Ishikawa (cell line): Measurements from ENCODE around the gene PIP4K2B.

Source experiments
- CEBPB ChIP-seq: IDR thresholded peaks from 2 replicates; pipeline ENCODE4 v1.6.1; 2012
- CREB1 ChIP-seq: IDR thresholded peaks from 2 replicates; pipeline ENCODE4 v1.6.1; 2012; ENCODE audit warnings: low read depth
- EGR1 ChIP-seq: IDR thresholded peaks from 2 replicates; pipeline ENCODE4 v1.6.1; 2012
- EP300 ChIP-seq: IDR thresholded peaks from 2 replicates; pipeline ENCODE4 v1.6.1; 2012; ENCODE audit warnings: borderline replicate concordance
- FOXM1 ChIP-seq: IDR thresholded peaks from 2 replicates; pipeline ENCODE4 v1.6.1; 2012; ENCODE audit warnings: low read depth, borderline replicate concordance
- MAX ChIP-seq: IDR thresholded peaks from 2 replicates; pipeline ENCODE4 v1.6.1; 2012
- NFIC ChIP-seq: IDR thresholded peaks from 2 replicates; pipeline ENCODE4 v1.6.1; 2012
- RAD21 ChIP-seq: IDR thresholded peaks from 2 replicates; pipeline ENCODE4 v1.6.1; 2012; ENCODE audit warnings: low read depth
- REST ChIP-seq: IDR thresholded peaks from 2 replicates; pipeline ENCODE4 v1.6.1; 2012; ENCODE audit warnings: low read depth, mild to moderate bottlenecking
- TAF1 ChIP-seq: IDR thresholded peaks from 2 replicates; pipeline ENCODE4 v1.6.1; 2012; ENCODE audit warnings: low read depth, mild to moderate bottlenecking
- TCF12 ChIP-seq: IDR thresholded peaks from 2 replicates; pipeline ENCODE4 v1.6.1; 2012; ENCODE audit warnings: low read depth
- TEAD4 ChIP-seq: IDR thresholded peaks from 2 replicates; pipeline ENCODE4 v1.6.1; 2012
- USF1 ChIP-seq: IDR thresholded peaks from 2 replicates; pipeline ENCODE4 v1.6.1; 2012
- YY1 ChIP-seq: IDR thresholded peaks from 2 replicates; pipeline ENCODE4 v1.6.1; 2012; ENCODE audit warnings: low read depth
- ZBTB7A ChIP-seq: IDR thresholded peaks from 2 replicates; pipeline ENCODE4 v1.6.1; 2012; ENCODE audit warnings: low read depth

Gene PIP4K2B

GRCh38 chr17:38720941-38721340, 78.4 kb downstream of the PIP4K2B start:
- TF ChIP-seq TEAD4 (no peak), ZBTB7A (no peak), CEBPB (no peak), USF1 (no peak), YY1 (no peak), TCF12 (no peak), EGR1 (no peak), RAD21 (no peak), FOXM1 (no peak), EP300 (no peak), REST (no peak), TAF1 (no peak)

- TF ChIP-seq REST (no peak), MAX (peak; percentile 59), NFIC (no peak), TEAD4 (no peak)
Measured at GRCh38 chr17:38719943-38720641, 79.3 kb downstream of the PIP4K2B start.

GRCh38 chr17:38719289-38719942, 79.9 kb downstream of the PIP4K2B start:
- TF ChIP-seq ZBTB7A (no peak), TEAD4 (no peak), FOXM1 (no peak), EP300 (no peak), NFIC (no peak), RAD21 (no peak), MAX (no peak), REST (no peak), CEBPB (no peak), YY1 (no peak), CREB1 (no peak)

GRCh38 chr17:38717139-38717745, 82.1 kb downstream of the PIP4K2B start:
- TF ChIP-seq NFIC, result no peak
- no peak for TF ChIP-seq CREB1
- TF ChIP-seq RAD21, result no peak
- no peak for TF ChIP-seq ZBTB7A
- no peak for TF ChIP-seq MAX
- TF ChIP-seq USF1, result no peak
- TF ChIP-seq TAF1, result no peak
- TF ChIP-seq EGR1, result no peak
- no peak for TF ChIP-seq CEBPB
- TF ChIP-seq TCF12, result no peak
- TF ChIP-seq TEAD4, result no peak
- TF ChIP-seq REST, result no peak
- no peak for TF ChIP-seq YY1
- no peak for TF ChIP-seq EP300
- TF ChIP-seq FOXM1, result no peak
